Cardiac muscle cell (in vitro differentiated cells and primary cell): ENCODE data around the gene TMX4. TPM values are rescaled to one million over a fixed set of nuclear protein-coding genes. Genes with fewer than 3 reads are reported as not detected.

ENCODE experiments used
- DNase-seq, 2 donors: peaks; one replicate each; pipeline versions ENCODE4 v3.0.0 to v3.0.0-alpha.2; 2010 to 2017; ENCODE audit warnings: low read depth in 1 of 2, low spot score in 1 of 2
- H3K27ac ChIP-seq: fragments of 200-600 bp; sonication (generic); 2 replicates; pipeline ENCODE4 v1.5.1; 2016
- H3K27me3 ChIP-seq: fragments of 200-600 bp; sonication (generic); 2 replicates; pipeline ENCODE4 v1.6.0; 2016; ENCODE audit warnings: control low read depth
- H3K36me3 ChIP-seq: fragments of 200-600 bp; sonication (generic); 2 replicates; pipeline ENCODE4 v1.5.1; 2016; ENCODE audit warnings: control low read depth
- H3K4me1 ChIP-seq: fragments of 200-600 bp; sonication (generic); 2 replicates; pipeline ENCODE4 v1.8.1; 2017; ENCODE audit warnings: low read depth, mild to moderate bottlenecking, mixed run types
- H3K4me3 ChIP-seq: fragments of 200-600 bp; sonication (generic); 2 replicates; pipeline ENCODE4 v1.5.1; 2016; ENCODE audit warnings: mild to moderate bottlenecking
- H3K9me3 ChIP-seq: fragments of 200-600 bp; sonication (generic); 2 replicates; pipeline ENCODE4 v1.5.1; 2017; ENCODE audit warnings: low read depth, mild to moderate bottlenecking, control low read depth
- CTCF ChIP-seq: IDR thresholded peaks from 2 replicates; pipeline ENCODE4 v1.5.1; 2012; ENCODE audit warnings: low read depth, mild to moderate bottlenecking, low read length
- polyA plus RNA-seq: library from polyadenylated mRNA; unstranded; fragments of >200 nt; fragmentation: Nextera tagmentation; extraction: Ambion mirVana; gene quantifications from 2 replicates; pipeline ENCODE4 v1.2.1, GENCODE V29; 2016
- total RNA-seq: library from RNA; depleted of rRNA; stranded (reverse); fragments of >200 nt; gene quantifications from 2 replicates; pipeline ENCODE4 v1.2.3, GENCODE V29; 2016

Gene TMX4
- total and polyA plus RNA-seq, 2 experiments from 2014 or later, result 34.8 to 42.2 TPM

GRCh38 chr20:8005033-8005432 lies 14.5 kb downstream of the TMX4 start:
- Histone ChIP-seq H3K27ac (no peak overlapping the region), H3K4me3 (no peak overlapping the region), H3K36me3 (peaks cover 13% of the 10 kb centered on the region), H3K27me3 (no peaks in the 10 kb centered on the region), H3K4me1 (peaks cover 4% of the 10 kb centered on the region), H3K9me3 (no peaks in the 10 kb centered on the region)
- no peak for DNase-seq
- TF ChIP-seq CTCF, result no peak

- TF ChIP-seq CTCF, result no peak
- Histone ChIP-seq H3K4me3 (no peak overlapping the region), H3K9me3 (no peaks in the 10 kb centered on the region), H3K27me3 (no peaks in the 10 kb centered on the region), H3K4me1 (peaks cover 4% of the 10 kb centered on the region), H3K36me3 (peaks cover 25% of the 10 kb centered on the region), H3K27ac (no peak overlapping the region)
- DNase-seq, result no peak
These were observed 17.5 kb downstream of the TMX4 start for GRCh38 chr20:8002056-8002455.

- Histone ChIP-seq H3K36me3 (peaks cover 25% of the 10 kb centered on the region), H3K27me3 (no peaks in the 10 kb centered on the region), H3K4me1 (peaks cover 4% of the 10 kb centered on the region), H3K9me3 (no peaks in the 10 kb centered on the region), H3K27ac (no peak overlapping the region), H3K4me3 (no peak overlapping the region)
- no peak for DNase-seq
- no peak for TF ChIP-seq CTCF
These were observed 18.8 kb downstream of the TMX4 start for GRCh38 chr20:8000796-8001195.

- Histone ChIP-seq H3K36me3 (peaks cover 37% of the 10 kb centered on the region), H3K4me1 (no peaks in the 10 kb centered on the region), H3K27ac (no peak overlapping the region), H3K4me3 (no peak overlapping the region), H3K27me3 (no peaks in the 10 kb centered on the region), H3K9me3 (no peaks in the 10 kb centered on the region)
- DNase-seq, result no peak
- TF ChIP-seq CTCF, result no peak
These were observed 22.7 kb downstream of the TMX4 start for GRCh38 chr20:7996898-7997297.

GRCh38 chr20:7994809-7995208 lies 24.8 kb downstream of the TMX4 start:
- peaks cover 38% of the 10 kb centered on the region for H3K36me3 ChIP-seq
- no peak overlapping the region for H3K27ac ChIP-seq
- H3K27me3 ChIP-seq, result no peaks in the 10 kb centered on the region
- H3K9me3 ChIP-seq, result no peaks in the 10 kb centered on the region
- TF ChIP-seq CTCF, result no peak
- DNase-seq, result no peak
- no peak overlapping the region for H3K4me3 ChIP-seq
- no peaks in the 10 kb centered on the region for H3K4me1 ChIP-seq

- Histone ChIP-seq H3K9me3 (no peaks in the 10 kb centered on the region), H3K27me3 (no peaks in the 10 kb centered on the region), H3K4me1 (no peaks in the 10 kb centered on the region), H3K4me3 (no peak overlapping the region), H3K27ac (no peak overlapping the region), H3K36me3 (peaks cover 27% of the 10 kb centered on the region)
- TF ChIP-seq CTCF, result no peak
- DNase-seq, result no peak
These were observed 25.9 kb downstream of the TMX4 start for GRCh38 chr20:7993703-7994102.
